Measurements from ENCODE around the gene DUS1L.

GRCh38 chr17:82015311-82015971 is 50.2 kb downstream of the DUS1L start:
- TF ChIP-seq CTCF (IDR thresholded peaks at IDR 0.05; ENCODE audit: low read depth, low read length) (no peak), EZH2phosphoT487 (IDR thresholded peaks at IDR 0.05; ENCODE audit: low read depth) (no peak)
